ENCODE results near the gene ATP8A2. TPM values are rescaled to one million over a fixed set of nuclear protein-coding genes. Genes with fewer than 3 reads are reported as not detected.

Gene ATP8A2
- total RNA-seq, 2 experiments from 2014 or later: not detected

DNA sequence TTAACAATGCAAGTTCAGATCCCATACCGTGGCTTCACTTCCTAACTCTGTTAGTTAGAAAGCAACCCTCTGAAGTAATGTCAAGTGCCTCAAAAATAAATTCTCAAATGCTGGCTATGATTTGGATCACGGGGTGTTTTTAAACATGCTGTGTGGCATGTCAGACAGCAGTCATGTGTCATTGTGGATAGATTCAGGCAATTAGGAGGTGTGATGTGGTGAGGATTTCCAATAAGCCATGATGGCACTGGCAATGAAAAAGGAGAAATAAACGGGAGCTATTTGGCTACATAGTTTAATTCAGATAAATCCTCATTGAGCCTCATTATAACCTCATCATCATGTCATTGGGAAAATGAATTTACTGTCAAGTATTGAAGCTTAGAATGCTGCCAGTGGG is 130.3 kb downstream of the ATP8A2 start:
- H3K27ac ChIP-seq (ENCODE audit: low read depth, low read length, poor library complexity, severe bottlenecking): no peak overlapping the region
- H3K4me2 ChIP-seq (ENCODE audit: low read length): no peak overlapping the region
- POLR2A ChIA-PET: no interaction called here
- intact Hi-C loops (cut with micrococcal nuclease; ENCODE audit: unreplicated experiment): no loop called here
- CTCF ChIA-PET (ENCODE audit: unreplicated experiment): no interaction called here
- H4K20me1 ChIP-seq (ENCODE audit: insufficient read depth, low read length): no peaks in the 10 kb centered on the region; the same call in 1 of the 2 replicates
- no peak for TF ChIP-seq CTCF (conservative IDR thresholded peaks at IDR 0.05; ENCODE audit: low read length)
- no peak for TF ChIP-seq EZH2phosphoT487 (IDR thresholded peaks at IDR 0.05; ENCODE audit: borderline replicate concordance, low read depth, low read length)
- H3K9me2 ChIP-seq (ENCODE audit: insufficient read depth, low read length): no peaks in the 10 kb centered on the region
- no TSS peak for BruUV-seq (replicated peaks)
- H3K9me3 ChIP-seq (ENCODE audit: low read length): no peaks in the 10 kb centered on the region
- H3K79me2 ChIP-seq (ENCODE audit: insufficient read depth, low read depth, low read length): no peaks in the 10 kb centered on the region
- no peak overlapping the region for H3K4me3 ChIP-seq (ENCODE audit: low read depth, low read length, poor library complexity, severe bottlenecking)
- no peak for DNase-seq (ENCODE audit: low spot score)
- no peaks in the 10 kb centered on the region for H3K36me3 ChIP-seq (ENCODE audit: insufficient read depth, low read length)
- H3K4me1 ChIP-seq (ENCODE audit: insufficient read depth, low read length, poor library complexity, severe bottlenecking): no peaks in the 10 kb centered on the region
- no peak overlapping the region for H2AFZ ChIP-seq (ENCODE audit: low read length)

GRCh38 chr13:25502551-25502950 is 130.8 kb downstream of the ATP8A2 start:
- intact Hi-C loops (cut with micrococcal nuclease; ENCODE audit: unreplicated experiment): no loop called here
- H2AFZ ChIP-seq (ENCODE audit: low read length): no peak overlapping the region
- no peak for TF ChIP-seq EZH2phosphoT487 (IDR thresholded peaks at IDR 0.05; ENCODE audit: borderline replicate concordance, low read depth, low read length)
- no peak for TF ChIP-seq CTCF (conservative IDR thresholded peaks at IDR 0.05; ENCODE audit: low read length)
- H3K27ac ChIP-seq (ENCODE audit: low read depth, low read length, poor library complexity, severe bottlenecking): no peak overlapping the region
- no TSS peak for BruUV-seq (replicated peaks)
- no peaks in the 10 kb centered on the region for H3K4me1 ChIP-seq (ENCODE audit: insufficient read depth, low read length, poor library complexity, severe bottlenecking)
- no peak overlapping the region for H3K4me3 ChIP-seq (ENCODE audit: low read depth, low read length, poor library complexity, severe bottlenecking)
- POLR2A ChIA-PET: interaction anchor here (0.6 kb wide), 1 partner anchor 1684 kb away, joined by 4 read pairs; no protein-coding TSS in a partner anchor
- no peaks in the 10 kb centered on the region for H3K9me2 ChIP-seq (ENCODE audit: insufficient read depth, low read length)
- no peaks in the 10 kb centered on the region for H3K9me3 ChIP-seq (ENCODE audit: low read length)
- no peaks in the 10 kb centered on the region for H3K79me2 ChIP-seq (ENCODE audit: insufficient read depth, low read depth, low read length)
- H4K20me1 ChIP-seq (ENCODE audit: insufficient read depth, low read length): no peaks in the 10 kb centered on the region; the same call in 1 of the 2 replicates
- CTCF ChIA-PET (ENCODE audit: unreplicated experiment): no interaction called here
- H3K4me2 ChIP-seq (ENCODE audit: low read length): no peak overlapping the region
- DNase-seq (ENCODE audit: low spot score): no peak
- H3K36me3 ChIP-seq (ENCODE audit: insufficient read depth, low read length): no peaks in the 10 kb centered on the region

GRCh38 chr13:25503856-25504255 is 132.1 kb downstream of the ATP8A2 start:
- no peaks in the 10 kb centered on the region for H3K4me1 ChIP-seq (ENCODE audit: insufficient read depth, low read length, poor library complexity, severe bottlenecking)
- no peak overlapping the region for H3K27ac ChIP-seq (ENCODE audit: low read depth, low read length, poor library complexity, severe bottlenecking)
- no peak overlapping the region for H3K4me3 ChIP-seq (ENCODE audit: low read depth, low read length, poor library complexity, severe bottlenecking)
- TF ChIP-seq EZH2phosphoT487 (IDR thresholded peaks at IDR 0.05; ENCODE audit: borderline replicate concordance, low read depth, low read length): no peak
- TF ChIP-seq CTCF (conservative IDR thresholded peaks at IDR 0.05; ENCODE audit: low read length): no peak
- intact Hi-C loops (cut with micrococcal nuclease; ENCODE audit: unreplicated experiment): no loop called here
- no peaks in the 10 kb centered on the region for H3K36me3 ChIP-seq (ENCODE audit: insufficient read depth, low read length)
- POLR2A ChIA-PET: no interaction called here
- CTCF ChIA-PET (ENCODE audit: unreplicated experiment): no interaction called here
- no peak overlapping the region for H3K4me2 ChIP-seq (ENCODE audit: low read length)
- DNase-seq (ENCODE audit: low spot score): no peak
- BruUV-seq (replicated peaks): no TSS peak
- no peaks in the 10 kb centered on the region for H3K9me3 ChIP-seq (ENCODE audit: low read length)
- no peak overlapping the region for H2AFZ ChIP-seq (ENCODE audit: low read length)
- no peaks in the 10 kb centered on the region for H3K79me2 ChIP-seq (ENCODE audit: insufficient read depth, low read depth, low read length)
- H4K20me1 ChIP-seq (ENCODE audit: insufficient read depth, low read length): no peaks in the 10 kb centered on the region; the same call in 1 of the 2 replicates
- H3K9me2 ChIP-seq (ENCODE audit: insufficient read depth, low read length): no peaks in the 10 kb centered on the region

Measured in OCI-LY7 (cell line).